Measurements from ENCODE around the gene VPS8. TPM values are rescaled to one million over a fixed set of nuclear protein-coding genes. Genes with fewer than 3 reads are reported as not detected.

The VPS8 gene
- total RNA-seq, 1 experiment from 2014 or later, result 72.3 TPM

DNA sequence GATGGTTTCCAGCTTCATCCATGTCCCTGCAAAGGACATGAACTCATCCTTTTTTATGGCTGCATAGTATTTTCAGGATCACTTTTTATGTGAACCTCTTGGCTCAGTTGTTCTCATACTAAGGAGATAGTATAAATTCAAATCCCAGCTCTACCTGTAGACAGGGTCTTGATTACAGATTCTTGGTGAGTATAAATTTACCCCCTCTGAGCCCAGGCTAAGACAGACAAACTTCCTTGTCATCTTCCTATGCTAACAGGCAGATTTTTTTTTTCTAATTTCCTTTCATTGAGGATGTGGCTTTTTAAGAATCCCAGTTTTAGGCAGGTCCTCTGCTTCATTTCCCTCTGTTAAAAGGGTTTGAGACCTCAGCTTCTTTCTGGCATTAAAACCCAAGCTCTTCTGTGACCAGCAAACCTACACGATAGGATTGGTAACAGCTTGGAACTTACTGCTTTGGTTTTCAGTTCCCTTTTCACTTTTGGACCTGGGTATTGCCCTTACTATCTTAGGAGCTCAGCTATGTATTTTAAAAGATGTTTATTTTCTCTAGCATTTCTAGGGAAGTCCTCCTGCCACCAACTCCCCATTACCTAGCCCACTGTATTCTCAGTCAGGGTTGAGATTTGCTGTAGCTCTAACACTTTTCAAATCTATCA is 72.5 kb downstream of the VPS8 start:
- ATAC-seq, result no peak
- Histone ChIP-seq H3K27me3 (ENCODE audit: control insufficient read depth, insufficient read depth, low read length) (no peaks in the 10 kb centered on the region), H3K4me3 (ENCODE audit: low read depth in 2 of 2, low read length in 2 of 2) (no peak overlapping the region), H3K4me1 (ENCODE audit: control insufficient read depth, insufficient read depth, low read length) (no peaks in the 10 kb centered on the region), H3K36me3 (ENCODE audit: control insufficient read depth, insufficient read depth, low read length) (peaks cover 6% of the 10 kb centered on the region), H3K9me3 (ENCODE audit: control insufficient read depth, insufficient read depth, low read depth, low read length) (no peaks in the 10 kb centered on the region), H3K27ac (ENCODE audit: low read length) (no peak overlapping the region)
- no TSS peak for BruUV-seq (replicated peaks)
- TF ChIP-seq, protein P1, sequence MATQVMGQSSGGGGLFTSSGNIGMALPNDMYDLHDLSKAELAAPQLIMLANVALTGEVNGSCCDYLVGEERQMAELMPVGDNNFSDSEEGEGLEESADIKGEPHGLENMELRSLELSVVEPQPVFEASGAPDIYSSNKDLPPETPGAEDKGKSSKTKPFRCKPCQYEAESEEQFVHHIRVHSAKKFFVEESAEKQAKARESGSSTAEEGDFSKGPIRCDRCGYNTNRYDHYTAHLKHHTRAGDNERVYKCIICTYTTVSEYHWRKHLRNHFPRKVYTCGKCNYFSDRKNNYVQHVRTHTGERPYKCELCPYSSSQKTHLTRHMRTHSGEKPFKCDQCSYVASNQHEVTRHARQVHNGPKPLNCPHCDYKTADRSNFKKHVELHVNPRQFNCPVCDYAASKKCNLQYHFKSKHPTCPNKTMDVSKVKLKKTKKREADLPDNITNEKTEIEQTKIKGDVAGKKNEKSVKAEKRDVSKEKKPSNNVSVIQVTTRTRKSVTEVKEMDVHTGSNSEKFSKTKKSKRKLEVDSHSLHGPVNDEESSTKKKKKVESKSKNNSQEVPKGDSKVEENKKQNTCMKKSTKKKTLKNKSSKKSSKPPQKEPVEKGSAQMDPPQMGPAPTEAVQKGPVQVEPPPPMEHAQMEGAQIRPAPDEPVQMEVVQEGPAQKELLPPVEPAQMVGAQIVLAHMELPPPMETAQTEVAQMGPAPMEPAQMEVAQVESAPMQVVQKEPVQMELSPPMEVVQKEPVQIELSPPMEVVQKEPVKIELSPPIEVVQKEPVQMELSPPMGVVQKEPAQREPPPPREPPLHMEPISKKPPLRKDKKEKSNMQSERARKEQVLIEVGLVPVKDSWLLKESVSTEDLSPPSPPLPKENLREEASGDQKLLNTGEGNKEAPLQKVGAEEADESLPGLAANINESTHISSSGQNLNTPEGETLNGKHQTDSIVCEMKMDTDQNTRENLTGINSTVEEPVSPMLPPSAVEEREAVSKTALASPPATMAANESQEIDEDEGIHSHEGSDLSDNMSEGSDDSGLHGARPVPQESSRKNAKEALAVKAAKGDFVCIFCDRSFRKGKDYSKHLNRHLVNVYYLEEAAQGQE (IDR thresholded peaks at IDR 0.05; ENCODE audit: insufficient read depth in 1 of 2, low read depth in 2 of 2, low read length in 1 of 2), result no peak
- no peak for TF ChIP-seq SIN3A (IDR thresholded peaks at IDR 0.05; ENCODE audit: borderline replicate concordance, insufficient read depth, low read depth, low read length)
- in situ Hi-C loops (cut with HindIII; ENCODE audit: low pct_unique_long_range_greater_than_20kb, low sequenced_read_pairs), result no loop called here
- ChIA-PET CTCF (interaction anchor here (0.7 kb wide), 1 partner anchor 385 kb away, joined by 3 read pairs; no protein-coding TSS in a partner anchor), POLR2A (interaction anchor here (0.7 kb wide), 1 partner anchor 280 kb away, joined by 6 read pairs; no protein-coding TSS in a partner anchor)
- intact Hi-C loops (cut with micrococcal nuclease; ENCODE audit: unreplicated experiment), result no loop called here
- DNase-seq (ENCODE audit: low read depth, low spot score), result no peak

DNA sequence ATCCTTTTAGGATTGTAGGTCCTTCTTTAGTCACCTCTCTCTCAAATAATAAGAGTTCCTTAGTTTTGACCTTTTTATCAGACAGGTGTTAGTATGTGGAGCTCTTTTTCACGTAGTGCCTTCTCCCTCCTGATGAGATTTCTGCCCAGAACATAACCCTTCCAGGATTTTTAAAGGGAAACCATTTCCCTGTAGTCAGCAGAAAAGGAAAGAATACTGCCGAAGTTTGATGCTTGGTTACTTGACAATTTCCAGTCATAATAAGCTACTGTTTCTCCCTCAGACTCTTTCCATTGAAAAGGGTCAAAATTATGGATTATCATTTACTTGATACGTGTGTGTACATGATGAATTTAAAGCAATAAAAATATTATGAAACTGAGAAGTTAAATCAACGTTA is 73.1 kb downstream of the VPS8 start:
- DNase-seq (ENCODE audit: low read depth, low spot score) (no peak), ATAC-seq (no peak)
- Histone ChIP-seq H3K9me3 (ENCODE audit: control insufficient read depth, insufficient read depth, low read depth, low read length) (no peaks in the 10 kb centered on the region), H3K4me3 (ENCODE audit: low read depth in 2 of 2, low read length in 2 of 2) (no peak overlapping the region), H3K36me3 (ENCODE audit: control insufficient read depth, insufficient read depth, low read length) (peaks cover 6% of the 10 kb centered on the region), H3K27me3 (ENCODE audit: control insufficient read depth, insufficient read depth, low read length) (no peaks in the 10 kb centered on the region), H3K27ac (ENCODE audit: low read length) (no peak overlapping the region), H3K4me1 (ENCODE audit: control insufficient read depth, insufficient read depth, low read length) (no peaks in the 10 kb centered on the region)
- no peak for TF ChIP-seq POLR2AphosphoS5 (IDR thresholded peaks at IDR 0.05; ENCODE audit: low read depth, low read length)
- TF ChIP-seq SIN3A (IDR thresholded peaks at IDR 0.05; ENCODE audit: borderline replicate concordance, insufficient read depth, low read depth, low read length), result no peak
- TF ChIP-seq, protein P1 (IDR thresholded peaks at IDR 0.05; ENCODE audit: insufficient read depth in 1 of 2, low read depth in 2 of 2, low read length in 1 of 2), result no peak
- TF ChIP-seq, protein P2, sequence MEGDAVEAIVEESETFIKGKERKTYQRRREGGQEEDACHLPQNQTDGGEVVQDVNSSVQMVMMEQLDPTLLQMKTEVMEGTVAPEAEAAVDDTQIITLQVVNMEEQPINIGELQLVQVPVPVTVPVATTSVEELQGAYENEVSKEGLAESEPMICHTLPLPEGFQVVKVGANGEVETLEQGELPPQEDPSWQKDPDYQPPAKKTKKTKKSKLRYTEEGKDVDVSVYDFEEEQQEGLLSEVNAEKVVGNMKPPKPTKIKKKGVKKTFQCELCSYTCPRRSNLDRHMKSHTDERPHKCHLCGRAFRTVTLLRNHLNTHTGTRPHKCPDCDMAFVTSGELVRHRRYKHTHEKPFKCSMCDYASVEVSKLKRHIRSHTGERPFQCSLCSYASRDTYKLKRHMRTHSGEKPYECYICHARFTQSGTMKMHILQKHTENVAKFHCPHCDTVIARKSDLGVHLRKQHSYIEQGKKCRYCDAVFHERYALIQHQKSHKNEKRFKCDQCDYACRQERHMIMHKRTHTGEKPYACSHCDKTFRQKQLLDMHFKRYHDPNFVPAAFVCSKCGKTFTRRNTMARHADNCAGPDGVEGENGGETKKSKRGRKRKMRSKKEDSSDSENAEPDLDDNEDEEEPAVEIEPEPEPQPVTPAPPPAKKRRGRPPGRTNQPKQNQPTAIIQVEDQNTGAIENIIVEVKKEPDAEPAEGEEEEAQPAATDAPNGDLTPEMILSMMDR (IDR thresholded peaks at IDR 0.05), result no peak
- TF ChIP-seq TCF7L2 (IDR thresholded peaks at IDR 0.05; ENCODE audit: low read depth, low read length), result no peak
- intact Hi-C loops (cut with micrococcal nuclease; ENCODE audit: unreplicated experiment), result no loop called here
- no TSS peak for BruUV-seq (replicated peaks)
- in situ Hi-C loops (cut with HindIII; ENCODE audit: low pct_unique_long_range_greater_than_20kb, low sequenced_read_pairs), result no loop called here
- ChIA-PET CTCF (no interaction called here), POLR2A (interaction anchor here (0.7 kb wide), 1 partner anchor 280 kb away, joined by 6 read pairs; no protein-coding TSS in a partner anchor)

Data from Panc1 (cell line).